Ascending aorta (tissue), 2 donors: ENCODE data around the gene CCNA2. TPM values are rescaled to one million over a fixed set of nuclear protein-coding genes. Genes with fewer than 3 reads are reported as not detected.

Experiments
- DNase-seq, 2 donors: peaks; one replicate each; pipeline ENCODE4 v3.0.0-alpha.2; 2019; ENCODE audit warnings: low spot score in 2 of 2
- H3K27ac ChIP-seq, 2 donors: fragments of 200-600 bp; sonication (generic); one replicate each; pipeline ENCODE4 v1.5.1; 2016 to 2017; ENCODE audit warnings: mild to moderate bottlenecking in 1 of 2
- H3K27me3 ChIP-seq: fragments of 200-600 bp; sonication (generic); one replicate; pipeline ENCODE4 v1.5.1; 2017
- H3K36me3 ChIP-seq, 2 donors: fragments of 200-600 bp; sonication (generic); one replicate each; pipeline ENCODE4 v1.5.1; 2016
- H3K4me1 ChIP-seq, 2 donors: fragments of 200-600 bp; sonication (generic); one replicate each; pipeline ENCODE4 v1.5.1; 2016 to 2017; ENCODE audit warnings: mild to moderate bottlenecking in 1 of 2
- H3K4me3 ChIP-seq, 2 donors: fragments of 200-600 bp; sonication (generic); one replicate each; pipeline ENCODE4 v1.5.1; 2016 to 2017; ENCODE audit warnings: mild to moderate bottlenecking in 1 of 2
- H3K9me3 ChIP-seq, 2 donors: fragments of 200-600 bp; sonication (generic); one replicate each; pipeline ENCODE4 v1.5.1; 2016
- intact Hi-C: fragments of 100-400 bp; cut with DNase I; formaldehyde crosslinking; loops from one replicate; pipeline ENCODE4 v1.15.1; 2023
- total RNA-seq: library from RNA; depleted of rRNA; stranded (reverse); fragments of >200 nt; gene quantifications from one replicate; pipeline ENCODE4 v1.1.0, GENCODE V29; 2016
- TF ChIP-seq, protein P1 (sequence below), 3 experiments: fragments of 200-600 bp in 2 of 3; fragments of 450-650 bp in 1 of 3; sonication (generic) in 2 of 3; IDR thresholded peaks; one replicate each; pipeline ENCODE4 v1.5.1; 2016 to 2019; ENCODE audit warnings: antibody characterized with exemption in 3 of 3, mild to moderate bottlenecking in 1 of 3, moderate library complexity in 1 of 3

The CCNA2 gene
- total RNA-seq, 1 donor from 2014 or later: not detected

DNA sequence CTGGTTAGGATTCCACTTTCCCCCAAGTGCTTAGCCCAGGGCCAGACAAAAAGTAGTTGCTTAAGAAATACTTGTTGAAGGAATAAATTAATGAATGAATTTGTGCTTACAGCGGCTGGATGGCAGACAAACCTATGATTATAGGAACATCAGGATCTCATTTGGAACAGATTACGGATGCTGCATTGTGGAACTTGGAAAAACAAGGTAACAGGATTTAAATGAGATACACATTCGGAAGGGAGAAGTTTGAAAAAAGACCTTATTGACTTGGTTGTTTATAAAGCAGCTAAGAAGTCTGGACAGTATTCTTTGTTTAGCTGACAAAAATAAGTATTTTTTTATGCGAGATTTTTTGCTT, 22.0 kb downstream of the CCNA2 start:
- peaks cover 0 to 8% of the 10 kb centered on the region in 2 donors for H3K4me1 ChIP-seq
- no peaks in the 10 kb centered on the region for H3K27me3 ChIP-seq
- TF ChIP-seq, protein P1, sequence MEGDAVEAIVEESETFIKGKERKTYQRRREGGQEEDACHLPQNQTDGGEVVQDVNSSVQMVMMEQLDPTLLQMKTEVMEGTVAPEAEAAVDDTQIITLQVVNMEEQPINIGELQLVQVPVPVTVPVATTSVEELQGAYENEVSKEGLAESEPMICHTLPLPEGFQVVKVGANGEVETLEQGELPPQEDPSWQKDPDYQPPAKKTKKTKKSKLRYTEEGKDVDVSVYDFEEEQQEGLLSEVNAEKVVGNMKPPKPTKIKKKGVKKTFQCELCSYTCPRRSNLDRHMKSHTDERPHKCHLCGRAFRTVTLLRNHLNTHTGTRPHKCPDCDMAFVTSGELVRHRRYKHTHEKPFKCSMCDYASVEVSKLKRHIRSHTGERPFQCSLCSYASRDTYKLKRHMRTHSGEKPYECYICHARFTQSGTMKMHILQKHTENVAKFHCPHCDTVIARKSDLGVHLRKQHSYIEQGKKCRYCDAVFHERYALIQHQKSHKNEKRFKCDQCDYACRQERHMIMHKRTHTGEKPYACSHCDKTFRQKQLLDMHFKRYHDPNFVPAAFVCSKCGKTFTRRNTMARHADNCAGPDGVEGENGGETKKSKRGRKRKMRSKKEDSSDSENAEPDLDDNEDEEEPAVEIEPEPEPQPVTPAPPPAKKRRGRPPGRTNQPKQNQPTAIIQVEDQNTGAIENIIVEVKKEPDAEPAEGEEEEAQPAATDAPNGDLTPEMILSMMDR (IDR thresholded peaks at IDR 0.05): no peak
- no peak for DNase-seq
- intact Hi-C loops: loop anchor here (1.0 to 2.0 kb wide), 3 partner anchors 18 to 69 kb away; partner anchors contain the start of genes BBS7 and CCNA2
- peak overlapping the region; percentile 70 to 85 for H3K27ac ChIP-seq
- no peaks in the 10 kb centered on the region for H3K9me3 ChIP-seq
- peaks cover 10 to 37% of the 10 kb centered on the region in 2 donors for H3K36me3 ChIP-seq
- peak overlapping the region; percentile 78 to 90 for H3K4me3 ChIP-seq

DNA sequence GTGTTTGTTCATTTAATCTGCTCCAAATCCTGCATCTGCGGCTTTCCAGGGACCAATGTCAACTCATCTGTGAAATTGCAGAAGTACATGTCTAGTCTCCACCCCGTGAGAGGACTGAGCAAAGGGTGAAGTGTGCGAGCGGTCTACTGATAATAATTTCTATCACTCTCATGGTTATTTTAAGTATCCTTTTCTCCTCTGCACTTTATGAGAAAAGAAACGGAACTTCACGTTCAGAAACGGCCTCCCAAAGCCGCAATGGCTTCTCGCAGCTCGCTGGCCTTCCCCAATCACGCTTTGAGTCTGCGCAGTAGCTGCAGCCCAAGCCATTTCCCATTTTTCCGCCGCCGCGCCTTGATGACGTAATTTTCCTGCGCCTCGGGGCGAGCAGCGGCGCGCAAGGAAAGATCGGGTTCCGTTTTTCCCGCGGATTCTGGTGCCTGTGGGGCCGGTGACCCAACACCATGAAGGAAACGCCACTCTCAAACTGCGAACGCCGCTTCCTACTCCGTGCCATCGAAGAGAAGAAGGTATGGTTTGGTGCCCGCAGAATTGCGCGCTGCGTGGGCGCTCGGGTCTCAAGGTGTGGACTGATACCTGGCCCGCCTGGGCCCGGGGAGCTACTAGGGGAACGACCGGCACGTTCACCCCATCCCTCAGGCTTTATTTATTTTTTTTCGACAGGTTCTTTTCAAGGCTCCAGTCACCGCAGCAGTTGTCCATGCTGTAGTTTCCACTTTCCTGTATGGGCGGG, 22.5 kb downstream of the CCNA2 start, which contains the start of gene EXOSC9:
EXOSC9 (plus strand) TSS at position 363 of the 754 bp plus-strand sequence; CDS start at position 465, 102 bp downstream.
- Histone ChIP-seq H3K4me3 (peak within 1 kb of the TSS; percentile 78 to 90), H3K4me1 (peaks cover 0 to 8% of the 10 kb centered on the region in 2 donors), H3K27me3 (no peaks in the 10 kb centered on the region), H3K27ac (peak within 1 kb of the TSS; percentile 70 to 85), H3K36me3 (peaks cover 10 to 32% of the 10 kb centered on the region in 2 donors), H3K9me3 (no peaks in the 10 kb centered on the region)
- DNase-seq: peak; percentile 59 to 96
- intact Hi-C loops: loop anchor here (1.0 to 2.0 kb wide), 3 partner anchors 18 to 70 kb away; partner anchors contain the start of genes BBS7 and CCNA2
- TF ChIP-seq, protein P1 (IDR thresholded peaks at IDR 0.05): no peak

DNA sequence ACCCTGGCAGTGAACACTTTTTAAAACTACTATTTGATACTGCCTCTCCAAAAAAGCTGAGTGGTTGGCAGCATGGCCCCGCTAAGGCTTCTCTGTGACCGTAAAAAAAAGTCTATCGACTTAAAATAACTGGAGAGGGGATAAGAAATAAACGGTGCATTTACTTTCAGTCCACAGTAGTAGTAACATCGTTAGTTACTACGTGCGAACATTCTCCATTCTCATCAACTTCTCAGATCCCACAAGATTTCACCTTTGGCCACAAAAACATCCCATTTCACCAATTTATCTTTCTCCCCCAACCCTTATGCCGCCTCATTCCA, 23.1 kb downstream of the CCNA2 start:
- Histone ChIP-seq H3K9me3 (no peaks in the 10 kb centered on the region), H3K4me1 (peaks cover 0 to 8% of the 10 kb centered on the region in 2 donors), H3K27ac (peak overlapping the region; percentile 70 to 85), H3K27me3 (no peaks in the 10 kb centered on the region), H3K36me3 (peaks cover 9 to 26% of the 10 kb centered on the region in 2 donors), H3K4me3 (peak overlapping the region; percentile 78 to 90)
- intact Hi-C loops: loop anchor here (2.0 kb wide), 1 partner anchor 70 kb away; the partner anchor contains the start of gene BBS7
- TF ChIP-seq, protein P1 (IDR thresholded peaks at IDR 0.05): no peak
- DNase-seq: no peak

DNA sequence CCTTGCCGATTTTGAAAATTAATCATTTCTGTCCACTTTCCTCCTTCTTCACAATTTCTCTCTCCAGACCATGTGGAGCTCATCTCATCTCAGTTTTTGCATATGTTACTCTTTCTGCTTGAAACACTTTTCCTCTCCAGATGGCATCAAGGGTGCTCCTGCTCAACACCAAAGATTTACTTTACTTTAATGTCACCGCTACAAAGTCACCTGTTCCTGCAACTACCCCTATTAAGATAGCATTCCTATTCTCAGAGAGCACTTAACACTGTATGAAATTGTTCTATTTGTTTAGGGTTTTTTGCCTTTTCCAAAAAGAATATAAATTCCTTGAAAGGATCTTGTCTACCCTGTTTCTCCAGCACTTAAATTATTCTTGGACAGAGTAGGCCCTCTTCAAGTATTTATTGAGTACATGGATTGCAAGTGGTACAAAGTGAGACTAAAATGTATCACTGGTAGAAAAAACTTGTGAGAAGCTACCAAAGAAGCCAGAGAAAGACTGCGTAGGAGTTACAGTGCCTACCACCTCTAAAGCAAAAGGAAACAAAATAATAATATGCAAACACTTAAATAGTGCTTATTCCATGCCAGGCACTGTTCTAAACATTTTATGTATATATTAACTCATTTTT, 23.7 kb downstream of the CCNA2 start:
- H3K27me3 ChIP-seq: no peaks in the 10 kb centered on the region
- peak overlapping the region; percentile 70 to 85 for H3K27ac ChIP-seq
- intact Hi-C loops: loop anchor here (2.0 kb wide), 1 partner anchor 71 kb away; the partner anchor contains the start of gene BBS7
- H3K4me1 ChIP-seq: peaks cover 0 to 8% of the 10 kb centered on the region in 2 donors
- peaks cover 3 to 21% of the 10 kb centered on the region in 2 donors for H3K36me3 ChIP-seq
- TF ChIP-seq, protein P1 (IDR thresholded peaks at IDR 0.05): no peak
- DNase-seq: no peak
- no peaks in the 10 kb centered on the region for H3K9me3 ChIP-seq
- H3K4me3 ChIP-seq: peak overlapping the region; percentile 78 to 90

DNA sequence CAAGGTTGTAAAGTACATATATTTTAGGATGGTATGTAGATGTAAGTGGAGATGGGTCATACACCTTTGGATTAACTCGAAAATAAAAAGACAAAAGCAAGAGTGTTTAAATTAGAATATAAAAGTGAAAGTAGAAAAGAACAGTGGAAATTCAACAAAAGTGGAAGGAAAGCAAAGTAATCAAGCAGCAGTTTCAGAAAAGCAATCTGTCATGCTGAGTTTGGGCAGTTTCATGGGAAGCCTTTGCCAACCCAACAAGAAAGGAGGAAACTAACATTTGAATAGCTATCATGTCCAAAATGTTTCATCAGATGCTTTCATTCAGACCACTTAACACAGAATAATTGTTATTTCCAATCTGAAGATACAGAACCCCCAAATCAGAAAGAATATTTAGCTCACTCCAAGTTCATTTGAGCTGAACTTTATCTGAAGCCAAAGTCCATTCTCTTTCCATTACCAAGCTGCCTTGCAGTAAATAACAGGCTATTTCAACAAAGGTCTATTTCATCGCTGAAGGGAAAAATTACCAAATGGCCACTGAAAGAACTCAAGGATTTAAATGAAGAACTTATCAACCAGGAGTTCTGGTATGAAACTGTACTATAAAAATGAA, 24.4 kb downstream of the CCNA2 start:
- H3K27ac ChIP-seq: no peak overlapping the region
- intact Hi-C loops: no loop called here

More for the DNA sequence above, 24.4 kb downstream of the CCNA2 start:
- TF ChIP-seq, protein P1 (IDR thresholded peaks at IDR 0.05): no peak
- Histone ChIP-seq H3K27me3 (no peaks in the 10 kb centered on the region), H3K9me3 (no peaks in the 10 kb centered on the region), H3K4me1 (peaks cover 0 to 8% of the 10 kb centered on the region in 2 donors), H3K4me3 (no peak overlapping the region), H3K36me3 (peaks cover 0 to 15% of the 10 kb centered on the region in 2 donors)
- no peak for DNase-seq
